HCT116 (cell line): ENCODE data around the gene FBXL2.

Experiments
- CTCF ChIP-seq, 3 experiments: fragments of 200-600 bp in 1 of 3; sonication (generic) in 1 of 3; IDR thresholded peaks in 2 of 3; conservative IDR thresholded peaks in 1 of 3; 2 replicates each; pipeline ENCODE4 v1.5.1; 2012 to 2017; ENCODE audit warnings: low read depth in 2 of 3, low read length in 2 of 3, antibody characterized with exemption in 1 of 3, borderline replicate concordance in 1 of 3, control low read depth in 1 of 3, mild to moderate bottlenecking in 1 of 3, mixed read lengths in 1 of 3, mixed run types in 1 of 3, moderate library complexity in 1 of 3; ENCODE audit not compliant: insufficient read depth in 1 of 3
- POLR2A ChIP-seq: IDR thresholded peaks from 2 replicates; pipeline ENCODE4 v1.7.0; 2011; ENCODE audit warnings: borderline replicate concordance; ENCODE audit not compliant: insufficient read depth, insufficient read length; ENCODE audit errors: extremely low read depth
- POLR2AphosphoS5 ChIP-seq: IDR thresholded peaks from 2 replicates; pipeline ENCODE4 v1.6.1; 2011; ENCODE audit warnings: mild to moderate bottlenecking, low read depth, low read length, moderate library complexity
- SIN3A ChIP-seq: IDR thresholded peaks from 2 replicates; pipeline ENCODE4 v1.6.1; 2012; ENCODE audit warnings: low read depth
- SRF ChIP-seq: IDR thresholded peaks from 2 replicates; pipeline ENCODE4 v1.6.1; 2012; ENCODE audit warnings: low read depth
- TF ChIP-seq, protein P1 (sequence below): IDR thresholded peaks from 2 replicates; pipeline ENCODE4 v1.6.1; 2012; ENCODE audit warnings: low read depth

DNA sequence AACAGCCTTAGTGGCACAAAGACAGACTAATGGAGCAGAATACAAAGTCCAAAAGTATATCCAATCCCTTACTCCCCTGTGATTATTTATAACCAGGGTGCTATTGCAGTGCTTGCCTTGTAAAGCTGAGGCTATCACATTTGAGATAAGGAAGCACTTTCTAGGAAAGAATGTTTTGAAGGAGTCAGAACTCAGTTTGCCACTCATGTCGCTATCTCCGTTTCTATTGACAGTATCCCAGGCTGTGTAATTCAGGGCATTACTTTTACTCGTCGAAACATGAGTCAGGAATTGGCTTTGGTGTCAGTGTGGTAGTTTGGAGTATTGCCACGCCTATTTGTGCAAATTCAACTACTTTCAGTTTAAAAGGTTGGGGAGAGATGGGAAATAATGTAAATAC, 78.4 kb downstream of the FBXL2 start:
- TF ChIP-seq CTCF (IDR thresholded peaks at IDR 0.05 in 2 of 3, conservative IDR thresholded peaks at IDR 0.05 in 1 of 3; ENCODE audit: borderline replicate concordance in 1 of 3, insufficient read depth in 1 of 3, low read depth in 2 of 3, low read length in 2 of 3), result no peak
- TF ChIP-seq, protein P1, sequence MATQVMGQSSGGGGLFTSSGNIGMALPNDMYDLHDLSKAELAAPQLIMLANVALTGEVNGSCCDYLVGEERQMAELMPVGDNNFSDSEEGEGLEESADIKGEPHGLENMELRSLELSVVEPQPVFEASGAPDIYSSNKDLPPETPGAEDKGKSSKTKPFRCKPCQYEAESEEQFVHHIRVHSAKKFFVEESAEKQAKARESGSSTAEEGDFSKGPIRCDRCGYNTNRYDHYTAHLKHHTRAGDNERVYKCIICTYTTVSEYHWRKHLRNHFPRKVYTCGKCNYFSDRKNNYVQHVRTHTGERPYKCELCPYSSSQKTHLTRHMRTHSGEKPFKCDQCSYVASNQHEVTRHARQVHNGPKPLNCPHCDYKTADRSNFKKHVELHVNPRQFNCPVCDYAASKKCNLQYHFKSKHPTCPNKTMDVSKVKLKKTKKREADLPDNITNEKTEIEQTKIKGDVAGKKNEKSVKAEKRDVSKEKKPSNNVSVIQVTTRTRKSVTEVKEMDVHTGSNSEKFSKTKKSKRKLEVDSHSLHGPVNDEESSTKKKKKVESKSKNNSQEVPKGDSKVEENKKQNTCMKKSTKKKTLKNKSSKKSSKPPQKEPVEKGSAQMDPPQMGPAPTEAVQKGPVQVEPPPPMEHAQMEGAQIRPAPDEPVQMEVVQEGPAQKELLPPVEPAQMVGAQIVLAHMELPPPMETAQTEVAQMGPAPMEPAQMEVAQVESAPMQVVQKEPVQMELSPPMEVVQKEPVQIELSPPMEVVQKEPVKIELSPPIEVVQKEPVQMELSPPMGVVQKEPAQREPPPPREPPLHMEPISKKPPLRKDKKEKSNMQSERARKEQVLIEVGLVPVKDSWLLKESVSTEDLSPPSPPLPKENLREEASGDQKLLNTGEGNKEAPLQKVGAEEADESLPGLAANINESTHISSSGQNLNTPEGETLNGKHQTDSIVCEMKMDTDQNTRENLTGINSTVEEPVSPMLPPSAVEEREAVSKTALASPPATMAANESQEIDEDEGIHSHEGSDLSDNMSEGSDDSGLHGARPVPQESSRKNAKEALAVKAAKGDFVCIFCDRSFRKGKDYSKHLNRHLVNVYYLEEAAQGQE, result no peak
- TF ChIP-seq POLR2A, result no peak
- no peak for TF ChIP-seq SRF
- no peak for TF ChIP-seq SIN3A
- TF ChIP-seq POLR2AphosphoS5, result no peak
